ENCODE data around the gene SCAF1. TPM values are rescaled to one million over a fixed set of nuclear protein-coding genes. Genes with fewer than 3 reads are reported as not detected.

Gene SCAF1
- polyA plus RNA-seq, 2 of the 4 experiments (the other 2 are of a cell fraction), result 4.0 to 47.9 TPM

DNA sequence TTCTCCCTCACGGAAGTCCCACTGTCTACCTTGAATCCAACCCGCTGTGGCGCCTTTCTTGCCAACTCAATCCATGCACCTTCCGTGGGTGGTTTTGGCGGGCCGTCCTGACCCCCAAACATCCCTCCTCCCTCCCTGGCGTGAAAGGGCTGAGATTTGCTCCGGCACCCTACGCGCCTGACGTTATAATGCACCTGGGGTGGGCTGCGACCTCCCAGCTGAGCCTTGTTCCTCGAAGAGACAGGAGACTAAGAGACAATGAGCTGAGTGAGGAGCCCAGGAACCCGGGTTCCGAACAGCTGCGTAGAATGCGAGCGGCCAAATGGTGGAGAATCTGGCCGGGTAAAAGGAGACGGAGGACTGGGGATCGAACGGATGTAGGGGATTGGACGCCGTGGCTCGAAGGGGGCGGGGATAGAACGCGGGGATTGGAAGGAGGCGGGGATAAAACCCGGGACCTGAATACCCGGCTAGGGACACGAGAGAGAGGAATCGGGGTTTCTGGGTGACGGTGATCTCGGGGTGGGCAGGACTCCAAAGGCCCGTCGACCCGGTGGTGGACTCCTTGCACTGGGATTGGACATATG, 48.7 kb downstream of the SCAF1 start, which contains the start of gene CPT1C:
Gene CPT1C (plus strand): TSS at position 461 of the 587 bp plus-strand sequence. CDS start 1,137 bp downstream, outside the sequence.
- no peak for DNase-seq (ENCODE audit: low read depth in 1 of 2, low spot score in 1 of 2)
- 86% methylated on average over 38 of the region's 38 CpGs for WGBS (ENCODE audit: missing lambda C conversion rate)
- no peaks in the 10 kb centered on the region for H3K9me3 ChIP-seq

DNA sequence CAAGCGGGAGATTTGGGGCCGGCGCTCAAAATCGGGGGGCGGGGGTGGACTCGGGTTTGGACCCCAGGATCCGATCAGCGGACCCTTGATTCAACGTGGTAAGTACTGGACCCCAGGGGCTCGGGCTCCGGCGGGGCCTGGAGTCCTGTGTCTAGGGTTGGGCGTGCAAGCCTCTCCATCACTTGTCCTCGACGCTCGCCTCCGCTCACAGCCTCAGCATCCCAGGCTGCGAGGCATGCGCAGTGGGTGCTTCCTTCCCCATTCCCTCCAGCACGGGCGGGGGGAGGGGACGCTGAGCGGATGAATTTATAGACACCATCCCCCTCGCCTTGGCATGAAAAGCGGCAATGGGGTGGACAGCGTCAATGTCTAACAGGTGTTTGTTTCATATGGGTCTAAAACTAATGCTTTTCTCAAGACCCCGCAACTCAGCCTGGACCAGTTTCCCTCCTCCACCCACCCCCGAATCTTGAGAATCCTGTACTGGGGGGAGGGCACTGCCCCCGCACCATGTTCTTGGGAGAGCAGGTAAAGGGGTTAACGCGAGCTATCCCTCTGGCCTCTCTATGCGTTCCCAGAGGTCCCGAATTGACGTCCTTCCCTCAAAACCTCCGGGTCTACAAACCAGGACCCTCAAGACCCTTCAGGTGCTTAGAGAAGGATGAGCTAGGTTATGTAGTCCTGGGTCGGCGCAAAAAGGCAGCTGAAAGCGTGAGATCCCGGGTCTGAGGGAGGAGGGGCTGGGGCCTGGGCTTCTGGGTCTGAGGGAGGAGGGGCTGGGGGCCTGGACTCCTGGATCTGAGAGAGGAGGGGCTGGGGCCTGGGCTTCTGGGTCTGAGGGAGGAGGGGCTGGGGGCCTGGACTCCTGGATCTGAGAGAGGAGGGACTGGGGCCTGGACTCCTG, 49.5 kb downstream of the SCAF1 start:
- FAIRE-seq, result no peak

More for the DNA sequence above, 48.7 kb downstream of the SCAF1 start, which contains the start of gene CPT1C:
- Histone ChIP-seq H3K4me2 (no peak within 1 kb of the TSS), H3K27ac (no peak within 1 kb of the TSS), H3K4me1 (0 out of 3 replicates have a peak, but pooled peaks cover 9% of the 10 kb centered on the region), H3K4me3 (no peak within 1 kb of the TSS)
- ChIA-PET POLR2A (interaction anchor here (0.8 kb wide), 1 partner anchor 14 kb away, joined by 3 read pairs; no protein-coding TSS in a partner anchor), CTCF (interaction anchor here (1.0 to 3.4 kb wide), 3 partner anchors 10 to 18 kb away, joined by 3 to 11 read pairs (median 4); no protein-coding TSS in a partner anchor)
- ATAC-seq (peak; percentile 3; a peak in 1 of 6 replicates), FAIRE-seq (no peak)
- TF ChIP-seq CHD4 (IDR thresholded peaks at IDR 0.05; ENCODE audit: borderline replicate concordance), result no peak
- TF ChIP-seq ZC3H11A (IDR thresholded peaks at IDR 0.05), result no peak
- TF ChIP-seq JUN (IDR thresholded peaks at IDR 0.05), result no peak
- TF ChIP-seq RAD21 (conservative IDR thresholded peaks at IDR 0.05 in 1 of 2, IDR thresholded peaks at IDR 0.05 in 1 of 2), result no peak
- no peak for TF ChIP-seq NR3C1 (IDR thresholded peaks at IDR 0.05)
- peak; percentile 18; the same call in 1 of the 2 replicates for TF ChIP-seq TFCP2L1 (CRISPR knock-in tag; IDR thresholded peaks at IDR 0.05)
- TF ChIP-seq, protein P1, sequence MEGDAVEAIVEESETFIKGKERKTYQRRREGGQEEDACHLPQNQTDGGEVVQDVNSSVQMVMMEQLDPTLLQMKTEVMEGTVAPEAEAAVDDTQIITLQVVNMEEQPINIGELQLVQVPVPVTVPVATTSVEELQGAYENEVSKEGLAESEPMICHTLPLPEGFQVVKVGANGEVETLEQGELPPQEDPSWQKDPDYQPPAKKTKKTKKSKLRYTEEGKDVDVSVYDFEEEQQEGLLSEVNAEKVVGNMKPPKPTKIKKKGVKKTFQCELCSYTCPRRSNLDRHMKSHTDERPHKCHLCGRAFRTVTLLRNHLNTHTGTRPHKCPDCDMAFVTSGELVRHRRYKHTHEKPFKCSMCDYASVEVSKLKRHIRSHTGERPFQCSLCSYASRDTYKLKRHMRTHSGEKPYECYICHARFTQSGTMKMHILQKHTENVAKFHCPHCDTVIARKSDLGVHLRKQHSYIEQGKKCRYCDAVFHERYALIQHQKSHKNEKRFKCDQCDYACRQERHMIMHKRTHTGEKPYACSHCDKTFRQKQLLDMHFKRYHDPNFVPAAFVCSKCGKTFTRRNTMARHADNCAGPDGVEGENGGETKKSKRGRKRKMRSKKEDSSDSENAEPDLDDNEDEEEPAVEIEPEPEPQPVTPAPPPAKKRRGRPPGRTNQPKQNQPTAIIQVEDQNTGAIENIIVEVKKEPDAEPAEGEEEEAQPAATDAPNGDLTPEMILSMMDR (IDR thresholded peaks at IDR 0.05), result no peak
- 0 out of 2 replicates have a peak, but pooled peaks have one; percentile 17 for TF ChIP-seq FOSB (CRISPR knock-in tag; IDR thresholded peaks at IDR 0.05)
- no peak for TF ChIP-seq CHD2 (IDR thresholded peaks at IDR 0.05; ENCODE audit: low read length, partially characterized antibody)
- TF ChIP-seq POLR2AphosphoS2 (conservative IDR thresholded peaks at IDR 0.05; ENCODE audit: low read length), result peak; percentile 90; the same call in 1 of the 2 replicates

More for the DNA sequence above, 49.5 kb downstream of the SCAF1 start:
- 89% methylated on average over 37 of the region's 39 CpGs for WGBS (ENCODE audit: missing lambda C conversion rate)
- ChIA-PET POLR2A (interaction anchor here (0.6 kb wide), 1 partner anchor 167 kb away, joined by 7 read pairs; no protein-coding TSS in a partner anchor), CTCF (interaction anchor here (1.0 to 3.6 kb wide), 4 partner anchors 7 to 19 kb away, joined by 3 to 22 read pairs (median 8); no protein-coding TSS in a partner anchor)
- Histone ChIP-seq H3K4me2 (no peak overlapping the region), H3K4me1 (0 out of 3 replicates have a peak, but pooled peaks cover 6% of the 10 kb centered on the region), H3K27ac (no peak overlapping the region), H3K4me3 (no peak overlapping the region), H3K9me3 (no peaks in the 10 kb centered on the region)
- ATAC-seq (peak; percentile 9 to 15; a peak in 4 of 6 replicates), DNase-seq (ENCODE audit: low read depth in 1 of 2, low spot score in 1 of 2) (no peak)
- TF ChIP-seq HEYL (CRISPR knock-in tag; IDR thresholded peaks at IDR 0.05), result no peak
- no peak for TF ChIP-seq POLR2AphosphoS2 (conservative IDR thresholded peaks at IDR 0.05; ENCODE audit: low read length)
- TF ChIP-seq KDM5A (IDR thresholded peaks at IDR 0.05), result no peak
- TF ChIP-seq CBX8 (IDR thresholded peaks at IDR 0.05), result no peak
- TF ChIP-seq RCOR1 (IDR thresholded peaks at IDR 0.05; ENCODE audit: low read depth, low read length), result no peak
- TF ChIP-seq, protein P2, sequence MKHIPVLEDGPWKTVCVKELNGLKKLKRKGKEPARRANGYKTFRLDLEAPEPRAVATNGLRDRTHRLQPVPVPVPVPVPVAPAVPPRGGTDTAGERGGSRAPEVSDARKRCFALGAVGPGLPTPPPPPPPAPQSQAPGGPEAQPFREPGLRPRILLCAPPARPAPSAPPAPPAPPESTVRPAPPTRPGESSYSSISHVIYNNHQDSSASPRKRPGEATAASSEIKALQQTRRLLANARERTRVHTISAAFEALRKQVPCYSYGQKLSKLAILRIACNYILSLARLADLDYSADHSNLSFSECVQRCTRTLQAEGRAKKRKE (CRISPR knock-in tag; IDR thresholded peaks at IDR 0.05; ENCODE audit: low read depth), result no peak
- TF ChIP-seq, protein P3, sequence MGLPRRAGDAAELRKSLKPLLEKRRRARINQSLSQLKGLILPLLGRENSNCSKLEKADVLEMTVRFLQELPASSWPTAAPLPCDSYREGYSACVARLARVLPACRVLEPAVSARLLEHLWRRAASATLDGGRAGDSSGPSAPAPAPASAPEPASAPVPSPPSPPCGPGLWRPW (IDR thresholded peaks at IDR 0.05), result no peak
- TF ChIP-seq JUN (IDR thresholded peaks at IDR 0.05), result no peak
- TF ChIP-seq RFX5 (IDR thresholded peaks at IDR 0.05), result no peak
- TF ChIP-seq TFCP2L1 (CRISPR knock-in tag; IDR thresholded peaks at IDR 0.05), result no peak
- TF ChIP-seq FOSB (CRISPR knock-in tag; IDR thresholded peaks at IDR 0.05), result no peak
- TF ChIP-seq, protein P4, sequence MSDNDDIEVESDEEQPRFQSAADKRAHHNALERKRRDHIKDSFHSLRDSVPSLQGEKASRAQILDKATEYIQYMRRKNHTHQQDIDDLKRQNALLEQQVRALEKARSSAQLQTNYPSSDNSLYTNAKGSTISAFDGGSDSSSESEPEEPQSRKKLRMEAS (IDR thresholded peaks at IDR 0.05), result no peak
- no peak for TF ChIP-seq KDM1A (IDR thresholded peaks at IDR 0.05; ENCODE audit: low read depth)
- no peak for TF ChIP-seq MAFK (IDR thresholded peaks at IDR 0.05; ENCODE audit: partially characterized antibody)
- TF ChIP-seq TP53 (CRISPR knock-in tag; IDR thresholded peaks at IDR 0.05), result no peak
- no peak for TF ChIP-seq ESRRA (IDR thresholded peaks at IDR 0.05; ENCODE audit: borderline replicate concordance, low read length)
